ENCODE data around the gene SNAI1.
"Not testable (repeated sequence)": the region's sequence is repeated elsewhere in the genome, so short reads cannot be mapped to it uniquely, and the experiment has no call there.

Gene SNAI1

GRCh38 chr20:49987015-49987867 is 4.5 kb downstream of the SNAI1 start:
- no peak for DNase-seq

GRCh38 chr20:49987868-49988690 is 5.3 kb downstream of the SNAI1 start:
- DNase-seq: no peak

GRCh38 chr20:49989234-49990065 is 6.7 kb downstream of the SNAI1 start:
- no peak for DNase-seq

GRCh38 chr20:49990271-49990720 is 7.5 kb downstream of the SNAI1 start:
- DNase-seq: no peak

GRCh38 chr20:49993301-49993751 is 10.5 kb downstream of the SNAI1 start:
- no peak for DNase-seq

GRCh38 chr20:49995586-49995985 is 12.8 kb downstream of the SNAI1 start:
- DNase-seq: no peak

GRCh38 chr20:49998478-49999188 is 15.9 kb downstream of the SNAI1 start:
- DNase-seq: not testable (repeated sequence)

GRCh38 chr20:49999329-49999728 is 16.5 kb downstream of the SNAI1 start:
- no peak for DNase-seq

- not testable (repeated sequence) for DNase-seq
Observed at GRCh38 chr20:50000548-50001222, 17.9 kb downstream of the SNAI1 start.

- no peak for DNase-seq
Observed at GRCh38 chr20:50001784-50002311, 19.1 kb downstream of the SNAI1 start.

- DNase-seq: no peak
Observed at GRCh38 chr20:50003253-50003656, 20.5 kb downstream of the SNAI1 start.

GRCh38 chr20:50004229-50004628 is 21.4 kb downstream of the SNAI1 start:
- no peak for DNase-seq

GRCh38 chr20:50005471-50005981 is 22.7 kb downstream of the SNAI1 start:
- DNase-seq: no peak

GRCh38 chr20:50007369-50007768 is 24.6 kb downstream of the SNAI1 start:
- no peak for DNase-seq

- no peak for DNase-seq
Observed at GRCh38 chr20:50008007-50008406, 25.2 kb downstream of the SNAI1 start.

- DNase-seq: no peak
Observed at GRCh38 chr20:50009521-50010454, 27.0 kb downstream of the SNAI1 start.

GRCh38 chr20:50011597-50011996 is 28.8 kb downstream of the SNAI1 start:
- DNase-seq: not testable (repeated sequence)

GRCh38 chr20:50012282-50013263 is 29.8 kb downstream of the SNAI1 start:
- no peak for DNase-seq

- DNase-seq: no peak
Observed at GRCh38 chr20:50013976-50014375, 31.2 kb downstream of the SNAI1 start.

Measured in NCI-H1436 treated with DMSO at 0.1 percent for 48 hours (cell line).